Measurements from ENCODE around the gene ADIRF.

GRCh38 chr10:87000491-87000890, 32.2 kb downstream of the ADIRF start:
- TF ChIP-seq ERG (CRISPR knock-in tag; IDR thresholded peaks at IDR 0.05): no peak
- no peak for TF ChIP-seq TEAD4 (CRISPR knock-in tag; IDR thresholded peaks at IDR 0.05)
- TF ChIP-seq MLX (CRISPR knock-in tag; IDR thresholded peaks at IDR 0.05): no peak
- TF ChIP-seq, protein P1, sequence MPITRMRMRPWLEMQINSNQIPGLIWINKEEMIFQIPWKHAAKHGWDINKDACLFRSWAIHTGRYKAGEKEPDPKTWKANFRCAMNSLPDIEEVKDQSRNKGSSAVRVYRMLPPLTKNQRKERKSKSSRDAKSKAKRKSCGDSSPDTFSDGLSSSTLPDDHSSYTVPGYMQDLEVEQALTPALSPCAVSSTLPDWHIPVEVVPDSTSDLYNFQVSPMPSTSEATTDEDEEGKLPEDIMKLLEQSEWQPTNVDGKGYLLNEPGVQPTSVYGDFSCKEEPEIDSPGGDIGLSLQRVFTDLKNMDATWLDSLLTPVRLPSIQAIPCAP (CRISPR knock-in tag; IDR thresholded peaks at IDR 0.05): no peak
- TF ChIP-seq MAX (CRISPR knock-in tag; IDR thresholded peaks at IDR 0.05): no peak
- no peak for TF ChIP-seq CTCF (IDR thresholded peaks at IDR 0.05)
- TF ChIP-seq ESRRA (CRISPR knock-in tag; IDR thresholded peaks at IDR 0.05; ENCODE audit: borderline replicate concordance): no peak
- TF ChIP-seq ZNF512 (CRISPR knock-in tag; IDR thresholded peaks at IDR 0.05; ENCODE audit: borderline replicate concordance): no peak
- no peak for TF ChIP-seq ATF1 (CRISPR knock-in tag; IDR thresholded peaks at IDR 0.05)
- TF ChIP-seq ATF6 (CRISPR knock-in tag; IDR thresholded peaks at IDR 0.05): no peak
- no peak for TF ChIP-seq ZNF263 (CRISPR knock-in tag; IDR thresholded peaks at IDR 0.05; ENCODE audit: low read depth)

Data from WTC11 (cell line).